Measurements from ENCODE around the gene MEIG1.
"Not testable (repeated sequence)": the region's sequence is repeated elsewhere in the genome, so short reads cannot be mapped to it uniquely, and the experiment has no call there.

MEIG1 gene

DNA sequence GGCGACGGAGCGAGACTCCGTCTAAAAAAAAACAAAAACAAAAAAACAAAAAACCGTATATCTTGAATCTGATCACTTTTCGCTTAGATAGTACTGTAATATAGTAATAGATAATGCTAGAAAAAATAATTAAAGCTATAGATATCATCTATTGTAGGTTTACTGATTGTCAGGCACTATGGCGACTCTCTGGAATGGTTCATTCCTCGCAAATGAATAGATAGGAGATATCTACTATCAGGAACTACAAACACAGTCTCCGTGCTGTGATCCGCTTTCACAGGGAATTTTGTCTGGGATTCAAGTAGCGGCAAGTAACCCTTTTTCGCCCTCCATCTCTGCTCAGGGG lies 342 bp upstream of the MEIG1 start:
- FAIRE-seq = no peak

DNA sequence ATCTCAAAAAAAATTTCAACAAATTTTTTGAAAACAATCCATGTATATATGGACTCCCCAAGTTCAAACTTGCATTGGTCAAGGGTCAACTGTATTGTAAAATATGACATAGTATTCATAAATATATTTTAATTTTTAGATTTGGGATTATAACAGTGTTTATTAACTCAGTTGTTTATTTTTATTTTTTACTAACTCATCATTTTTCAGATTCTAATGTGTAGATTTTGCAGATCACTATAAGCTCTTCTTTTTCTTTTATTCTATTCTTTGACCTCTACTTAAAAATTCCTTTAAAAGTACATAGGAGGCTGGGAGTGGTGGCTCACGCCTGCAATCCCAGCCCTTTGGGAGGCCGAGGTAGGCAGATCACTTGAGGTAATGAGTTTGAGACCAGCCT lies 8.7 kb downstream of the MEIG1 start:
- FAIRE-seq = no peak

DNA sequence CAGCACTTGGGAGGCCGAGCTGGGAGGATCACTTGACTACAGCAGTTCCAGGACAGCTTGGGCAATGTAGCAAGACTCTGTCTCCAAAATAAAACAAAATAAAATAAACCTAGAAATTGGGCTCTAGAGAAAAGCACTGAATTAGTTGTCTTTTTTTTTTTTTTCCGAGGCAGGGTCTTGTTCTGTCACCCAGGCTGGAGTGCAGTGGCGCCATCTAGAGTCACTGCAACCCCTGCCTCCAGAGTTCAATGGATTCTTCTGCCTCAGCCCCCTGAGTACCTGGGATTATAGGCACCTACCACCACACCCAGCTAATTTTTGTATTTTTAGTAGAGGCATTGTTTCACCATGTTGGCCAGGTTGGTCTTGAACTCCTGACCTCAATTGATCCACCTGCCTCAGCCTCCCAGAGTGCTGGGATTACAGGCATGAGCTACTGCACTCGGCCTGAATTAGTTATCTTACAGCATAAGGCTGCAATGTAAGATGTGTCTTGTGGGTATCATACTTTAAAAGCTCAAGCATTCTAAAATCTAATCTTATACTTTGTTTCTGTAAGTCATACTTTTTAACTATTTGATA lies 12.8 kb downstream of the MEIG1 start:
- no peak for FAIRE-seq

DNA sequence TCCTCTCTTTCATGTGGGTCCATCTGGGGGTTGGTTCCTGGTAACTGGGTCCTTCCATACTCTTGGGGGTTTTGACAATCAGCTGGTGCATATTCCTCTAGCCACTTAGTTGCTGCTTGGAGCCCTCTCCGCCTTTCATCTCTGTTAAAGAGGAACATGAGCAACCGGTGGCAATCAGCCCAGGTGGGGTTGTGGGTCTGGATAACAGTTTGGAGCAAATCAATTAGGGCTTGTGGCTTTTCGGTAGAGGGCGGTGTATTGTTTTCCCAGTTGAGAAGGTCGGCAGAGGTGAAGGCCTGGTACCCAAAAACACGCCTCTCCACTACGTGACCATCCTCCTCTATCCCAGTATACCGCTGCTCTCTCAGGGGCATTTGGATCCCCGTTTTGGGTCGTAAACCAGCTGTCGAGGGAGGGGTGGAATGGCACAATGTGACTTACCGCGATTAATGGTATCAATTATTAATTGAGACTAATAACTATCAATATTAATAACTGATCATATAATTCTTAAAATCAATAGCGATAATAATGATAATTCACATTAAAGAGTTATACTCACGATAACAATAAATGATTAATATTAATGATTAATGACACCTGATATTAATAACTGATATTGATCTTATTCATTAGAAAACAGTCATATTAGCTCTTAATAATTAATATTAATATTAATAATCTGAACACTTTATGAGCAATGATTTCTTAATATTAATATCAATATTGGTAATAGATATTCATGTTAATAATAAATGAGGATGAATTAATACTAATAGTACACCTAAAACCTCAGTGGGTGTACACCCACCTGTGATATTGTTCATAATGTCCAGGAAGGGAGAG lies 15.2 kb downstream of the MEIG1 start:
- not testable (repeated sequence) for FAIRE-seq

DNA sequence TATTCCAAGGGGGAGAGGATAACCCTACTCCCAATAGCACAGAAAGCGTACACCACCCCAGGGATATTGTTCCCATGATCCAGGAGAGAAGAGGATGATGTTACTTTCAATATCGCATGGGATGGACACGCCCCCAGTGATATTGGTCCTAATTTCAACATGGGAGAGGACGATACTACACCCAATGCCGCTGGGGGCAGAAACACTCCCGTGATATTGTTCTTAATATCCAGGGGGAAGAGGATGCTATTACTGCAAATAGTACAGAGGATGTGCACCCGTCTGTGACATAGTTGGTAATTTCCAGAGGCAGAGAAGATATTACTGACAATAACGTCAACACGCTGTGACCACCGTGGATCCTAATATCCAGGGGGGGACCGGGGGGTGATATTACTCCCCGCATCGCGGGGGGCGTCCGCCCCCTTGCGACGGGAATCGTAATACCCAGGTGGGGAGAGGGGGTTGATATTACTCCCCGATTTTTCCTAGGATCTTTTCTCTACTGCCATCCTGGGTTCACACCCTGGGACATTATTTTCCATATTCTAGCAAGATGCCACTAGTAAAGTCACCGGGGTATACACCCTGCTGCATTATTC lies 16.6 kb downstream of the MEIG1 start:
- FAIRE-seq = no peak

DNA sequence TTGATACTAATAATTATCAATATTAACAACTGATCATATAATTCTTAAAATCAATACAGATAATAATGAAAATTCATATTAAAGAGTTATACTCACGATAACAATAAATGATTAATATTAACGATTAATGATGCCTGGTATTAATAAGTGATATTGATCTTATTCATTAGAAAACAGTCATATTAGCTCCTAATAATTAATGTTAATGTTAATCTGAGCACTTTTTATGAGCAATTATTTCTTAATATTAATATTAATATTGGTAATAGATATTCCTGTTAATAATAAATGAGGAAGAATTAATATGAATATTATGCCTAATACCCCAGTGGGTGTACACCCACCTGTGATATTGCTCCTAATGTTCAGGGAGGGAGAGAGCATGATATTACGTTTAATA lies 23.6 kb downstream of the MEIG1 start:
- no peak for FAIRE-seq

DNA sequence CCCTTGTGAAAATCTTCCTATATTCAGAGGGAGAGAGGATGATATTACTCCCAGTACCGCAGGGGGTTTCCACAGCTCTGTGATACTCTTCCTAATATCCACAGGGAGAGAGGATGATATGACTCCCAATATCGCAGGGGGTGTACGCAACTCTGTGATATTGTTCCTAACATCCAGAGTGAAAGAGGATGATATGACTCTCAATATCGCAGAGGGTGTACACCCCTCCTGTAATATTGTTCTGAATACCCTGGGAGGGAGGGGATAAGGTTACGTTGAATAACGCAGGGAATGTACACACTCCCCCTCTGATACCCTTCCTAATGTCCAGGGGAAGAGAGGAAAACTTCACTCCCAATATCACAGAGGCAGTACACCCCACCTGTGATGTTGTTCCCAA lies 30.4 kb downstream of the MEIG1 start:
- FAIRE-seq = not testable (repeated sequence)

DNA sequence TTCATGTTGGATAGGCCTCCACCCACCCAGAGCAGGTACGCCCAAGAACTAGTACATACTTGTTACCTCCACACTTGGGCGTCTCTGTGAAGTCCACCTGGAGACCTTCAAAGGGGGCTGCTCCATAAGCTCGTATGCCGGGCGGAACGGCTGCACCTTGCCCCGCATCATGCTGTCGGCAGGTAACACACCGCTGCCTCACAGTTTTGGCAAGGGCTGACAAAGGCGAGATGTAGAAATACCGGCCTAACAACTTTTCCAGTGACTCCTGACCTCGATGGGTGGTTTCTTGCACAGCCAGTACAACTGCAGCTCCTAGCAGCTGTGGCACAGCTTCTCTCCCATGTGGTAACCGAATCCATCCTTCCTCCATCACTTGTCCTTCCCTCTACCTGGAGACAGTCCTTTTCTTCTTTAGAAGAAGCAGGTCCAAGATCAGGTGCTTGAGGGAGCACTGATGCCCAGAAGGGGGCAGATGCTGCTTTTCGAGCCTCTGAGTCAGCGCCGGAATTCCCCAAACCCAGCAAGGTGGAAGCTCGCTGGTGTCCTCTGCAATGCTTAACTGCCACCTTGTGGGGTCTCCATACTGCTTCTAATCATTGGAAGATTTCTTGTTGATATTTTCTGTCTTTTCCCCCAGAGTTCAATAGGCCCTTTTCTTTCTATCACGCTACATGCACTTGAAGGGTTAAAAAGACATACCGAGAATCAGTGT lies 32.0 kb downstream of the MEIG1 start:
- not testable (repeated sequence) for FAIRE-seq

DNA sequence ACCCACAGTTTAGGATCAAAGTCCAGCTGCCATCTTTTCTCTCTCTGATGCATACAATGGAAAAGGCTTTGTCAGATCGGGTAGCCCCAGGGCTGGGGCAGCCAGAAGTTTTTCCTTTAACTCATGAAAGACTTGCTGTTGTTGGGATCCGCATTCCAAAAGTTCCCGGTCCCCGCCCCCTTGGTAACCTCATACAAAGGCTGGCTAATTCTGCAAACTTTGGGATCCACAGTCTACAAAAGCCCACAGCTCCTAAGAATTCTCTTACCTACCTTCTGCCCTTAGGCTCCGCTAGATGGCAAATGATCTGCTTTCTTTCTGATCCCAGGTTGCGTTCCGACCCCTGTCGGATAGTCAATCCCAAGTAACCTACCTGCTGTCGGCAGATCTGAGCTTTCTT lies 33.1 kb downstream of the MEIG1 start:
- not testable (repeated sequence) for FAIRE-seq

DNA sequence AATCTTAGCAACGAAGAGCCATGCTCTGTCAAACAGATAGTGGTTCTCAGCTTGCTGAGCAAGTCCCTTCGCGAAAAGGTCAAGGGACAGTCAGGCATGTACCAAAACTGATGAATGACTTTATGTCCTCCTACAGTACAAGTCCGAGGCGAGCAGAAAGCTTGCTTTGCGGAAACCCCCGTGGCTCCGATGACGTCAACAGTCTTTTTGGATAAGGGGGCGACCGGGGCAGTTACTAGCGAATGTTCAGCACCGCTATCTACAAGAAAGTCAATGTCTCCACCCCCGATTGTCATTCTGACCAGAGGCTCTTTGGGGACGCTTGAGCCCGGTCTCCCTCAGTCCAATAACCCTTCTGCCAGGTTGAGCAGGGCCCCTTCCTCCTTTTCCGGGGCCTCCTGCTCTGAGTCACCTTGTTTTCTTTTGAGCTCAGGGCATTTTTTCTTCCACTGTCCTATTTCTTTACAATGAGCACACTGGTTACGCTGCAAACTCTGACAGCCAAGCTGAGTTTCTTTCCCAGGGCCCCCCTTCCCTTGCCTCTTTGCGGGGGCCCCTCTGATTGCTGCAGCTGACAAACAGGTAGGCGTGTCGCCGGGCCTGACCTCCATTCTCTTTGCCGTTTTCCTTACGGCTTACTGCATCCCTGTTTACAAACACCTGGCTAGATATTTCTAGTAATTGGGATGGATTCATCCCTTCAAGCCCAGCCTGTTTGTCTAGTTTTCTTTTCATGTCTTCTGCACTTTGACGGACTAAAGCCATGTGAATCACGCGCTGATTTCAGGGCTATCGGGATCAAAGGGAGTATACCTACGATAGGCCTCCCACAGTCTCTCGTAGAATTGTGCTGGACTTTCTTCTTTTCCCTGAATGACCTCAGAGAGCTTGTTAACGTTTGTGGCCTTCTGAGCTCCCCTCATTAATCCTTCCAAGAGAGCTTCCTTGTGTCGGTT lies 34.6 kb downstream of the MEIG1 start:
- FAIRE-seq = not testable (repeated sequence)

DNA sequence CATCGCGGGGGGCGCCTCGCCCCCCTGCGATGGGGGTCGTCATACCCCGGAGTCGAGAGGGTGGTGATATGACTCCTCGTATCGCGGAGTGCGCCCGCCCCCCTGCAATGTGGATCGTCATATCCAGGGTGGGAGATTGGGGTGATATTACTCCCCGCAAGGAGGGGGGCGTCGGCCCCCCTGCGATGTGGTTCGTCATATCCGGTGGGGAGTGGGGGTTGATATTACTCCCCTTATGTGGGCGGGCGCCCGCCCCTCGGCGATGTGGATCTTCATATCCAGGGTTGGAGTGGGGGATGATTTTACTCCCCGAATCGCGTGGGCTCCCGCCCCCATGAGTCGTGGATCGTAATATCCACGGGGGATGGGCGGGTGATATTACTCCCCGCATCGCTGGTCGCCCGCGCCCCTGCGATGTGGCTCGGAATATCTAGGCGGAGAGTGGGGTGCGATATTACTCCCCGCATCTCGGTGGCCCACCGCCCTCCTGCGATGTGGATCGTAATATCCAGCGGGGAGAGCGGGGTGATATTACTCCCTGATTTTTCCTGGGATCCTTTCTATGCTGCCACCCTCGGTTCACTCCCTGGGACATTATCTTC lies 36.9 kb downstream of the MEIG1 start:
- no peak for FAIRE-seq

DNA sequence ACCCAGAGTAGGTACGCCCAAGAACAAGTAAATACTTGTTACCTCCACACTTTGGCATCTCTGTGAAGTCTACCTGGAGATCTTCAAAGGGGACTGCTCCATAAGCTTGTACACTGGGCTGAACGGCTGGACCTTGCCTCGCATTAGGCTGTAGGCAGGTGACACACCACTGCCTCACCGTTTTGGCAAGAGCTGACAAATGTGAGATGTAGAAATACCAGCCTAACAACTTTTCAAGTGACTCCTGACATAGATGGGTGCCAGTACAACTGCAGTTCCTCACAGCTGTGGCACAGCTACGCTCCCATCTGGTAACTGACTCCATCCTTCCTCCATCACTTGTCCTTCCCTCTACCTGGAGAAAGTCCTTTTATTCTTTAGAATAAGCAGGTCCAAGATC lies 54.3 kb downstream of the MEIG1 start:
- FAIRE-seq = not testable (repeated sequence)

DNA sequence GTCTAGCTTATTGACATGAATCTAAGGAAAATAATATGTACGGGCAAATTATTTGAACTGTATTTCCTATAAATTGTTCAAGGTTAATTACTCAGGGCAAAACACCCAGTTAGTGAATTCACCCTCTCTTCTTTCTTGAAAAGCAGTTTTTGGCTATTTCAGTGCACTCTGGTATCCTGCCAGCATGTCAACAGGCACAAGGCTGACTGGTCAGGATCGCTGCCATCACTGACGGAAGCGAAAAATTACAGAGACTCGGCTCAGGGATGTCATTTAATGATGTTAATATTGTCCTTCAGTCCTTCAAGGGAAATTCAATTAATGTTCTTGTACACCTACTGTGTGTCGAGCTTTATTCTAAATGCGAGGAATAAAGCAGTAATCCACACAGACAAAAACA lies 56.3 kb downstream of the MEIG1 start:
- FAIRE-seq = no peak

DNA sequence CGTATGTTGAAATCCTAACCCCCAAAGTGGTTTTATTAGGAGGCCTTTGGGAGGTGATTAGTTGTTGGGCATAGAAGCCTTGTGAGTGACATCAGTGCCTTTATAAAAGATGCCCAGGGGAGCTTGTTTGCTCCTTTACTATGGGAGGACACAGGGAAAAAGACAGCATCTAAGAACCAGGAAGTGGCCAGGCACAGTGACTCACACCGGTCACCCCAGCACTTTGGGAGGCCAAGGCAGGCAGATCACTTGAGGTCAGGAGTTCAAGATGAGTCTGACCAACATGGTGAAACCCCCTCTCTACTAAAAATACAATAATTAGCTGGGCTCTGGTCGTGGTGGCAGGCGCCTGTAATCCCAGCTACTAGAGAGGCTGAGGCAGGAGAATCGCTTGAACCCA lies 61.8 kb downstream of the MEIG1 start:
- not testable (repeated sequence) for FAIRE-seq
